Heart left ventricle (tissue), 13 donors: ENCODE results near the gene ROPN1L.

Experiments
- CTCF ChIP-seq, 12 donors: fragments of 200-600 bp; sonication (generic) in 4 of 12; IDR thresholded peaks; one replicate each; pipeline versions ENCODE4 v1.5.0 to v1.8.0; 2018 to 2022; ENCODE audit warnings: antibody characterized with exemption in 12 of 12, mild to moderate bottlenecking in 5 of 12
- POLR2A ChIP-seq, 2 donors: fragments of 450-650 bp; IDR thresholded peaks; one replicate each; pipeline ENCODE4 v1.6.1; 2017; ENCODE audit warnings: antibody characterized with exemption in 2 of 2, mild to moderate bottlenecking in 2 of 2, moderate library complexity in 2 of 2
- donor health status: ischemic (EF 13 %, LVEDD 7.1; RV severe dilation, severe dysfunction).
- donor health status: DM: no; HTN: yes; CAD: no.
- donor health status: DM: no; HTN: no; CAD: no.
- donor health status: ischemic (EF 25% LVEDD 6.9; RV normal size, moderate dysfunction).
- donor health status: ischemic (EF 25% LVEDD 5.7; RV mildly dilated, moderate dysfunction).
- donor health status: ischemic (EF 35%, LVEDD 5.7; RV mildly dilated, moderate dysfunction).
- donor health status: nonischemic (EF 11% LVEDD 7.7; RV severe dilation, severe dysfunction).
- donor health status: DM: yes; HTN: yes; CAD: no.
- donor health status: PGD.
- donor health status: ischemic (EF 29% LVEDD 5.4; RV normal size, mild dysfunction).
- donor health status: nonischemic (EF 23%, LVEDD 6.1; RV moderate dilation, normal function).

DNA sequence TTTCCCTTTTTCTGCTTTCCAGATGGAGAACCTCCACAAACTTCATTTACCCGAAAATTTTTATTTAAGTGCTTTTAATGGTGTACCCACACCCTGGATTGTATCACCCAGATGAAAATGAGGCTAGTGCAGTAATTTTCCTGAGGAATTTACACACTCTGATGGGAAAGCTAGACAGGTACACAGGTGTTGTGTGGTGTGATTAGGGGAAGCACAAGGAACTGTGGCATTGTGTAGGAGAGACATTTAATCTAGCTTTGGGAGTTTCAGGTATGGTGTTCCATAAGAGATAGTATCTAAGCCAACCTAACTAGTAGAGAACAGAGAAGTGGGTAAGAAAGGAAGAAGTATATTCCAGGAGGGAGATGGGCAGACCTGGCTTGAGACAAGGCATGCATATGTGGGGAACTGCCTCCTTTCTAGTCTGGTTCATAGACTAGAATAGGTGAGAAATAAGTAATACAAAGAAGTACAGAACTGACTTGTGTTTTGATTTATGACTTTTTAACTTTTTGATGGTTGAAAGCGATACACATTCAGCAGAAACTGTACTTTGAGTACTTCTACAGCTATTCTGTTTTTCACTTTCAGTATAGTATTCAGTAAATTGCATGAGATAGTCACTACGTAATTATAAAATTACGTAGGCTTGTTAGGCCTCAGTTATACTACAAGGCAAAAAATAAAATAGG lies 22.9 kb upstream of the ROPN1L start:
- TF ChIP-seq CTCF (IDR thresholded peaks at IDR 0.05) (no peak), POLR2A (IDR thresholded peaks at IDR 0.05) (no peak)
